GM19023 (cell line): ENCODE results near the gene ATG2B.
A peak's percentile ranks its signal among the peaks of the same experiment; 100 is the strongest.

Source experiments
- ATAC-seq: cut with Tn5 transposase; IDR thresholded peaks from one replicate; pipeline ENCODE4 v1.9.1; 2021; ENCODE audit warnings: mild to moderate bottlenecking, moderate library complexity; ENCODE audit not compliant: unreplicated experiment

ATG2B gene

GRCh38 chr14:96362965-96363750, at the start of gene ATG2B, which contains the start of gene GSKIP:
Gene ATG2B (minus strand): TSS chr14:96363341. CDS start chr14:96362976, 365 bp downstream.
Gene GSKIP (plus strand): TSS chr14:96363526. CDS start chr14:96382248, 18,722 bp downstream.
- ATAC-seq: peak; percentile 72

- no peak for ATAC-seq
Observed at GRCh38 chr14:96410119-96410518, 47.0 kb upstream of the ATG2B start.

- ATAC-seq: no peak
Observed at GRCh38 chr14:96409701-96410100, 46.6 kb upstream of the ATG2B start.

- no peak for ATAC-seq
Observed at GRCh38 chr14:96408608-96409007, 45.5 kb upstream of the ATG2B start.

GRCh38 chr14:96407935-96408570, 44.9 kb upstream of the ATG2B start:
- no peak for ATAC-seq

- no peak for ATAC-seq
Observed at GRCh38 chr14:96405677-96406076, 42.5 kb upstream of the ATG2B start.

GRCh38 chr14:96403409-96403808, 40.3 kb upstream of the ATG2B start:
- no peak for ATAC-seq

GRCh38 chr14:96400495-96400894, 37.4 kb upstream of the ATG2B start:
- ATAC-seq: no peak

GRCh38 chr14:96399405-96399804, 36.3 kb upstream of the ATG2B start:
- ATAC-seq: no peak

GRCh38 chr14:96398921-96399320, 35.8 kb upstream of the ATG2B start:
- ATAC-seq: no peak

GRCh38 chr14:96398432-96398831, 35.3 kb upstream of the ATG2B start:
- no peak for ATAC-seq

GRCh38 chr14:96394047-96394815, 31.1 kb upstream of the ATG2B start:
- ATAC-seq: no peak

GRCh38 chr14:96393071-96393691, 30.0 kb upstream of the ATG2B start:
- ATAC-seq: no peak

GRCh38 chr14:96391293-96392118, 28.4 kb upstream of the ATG2B start:
- ATAC-seq: peak; percentile 92

- no peak for ATAC-seq
Observed at GRCh38 chr14:96390965-96391292, 27.8 kb upstream of the ATG2B start.

GRCh38 chr14:96385385-96385784, 22.2 kb upstream of the ATG2B start:
- no peak for ATAC-seq

- no peak for ATAC-seq
Observed at GRCh38 chr14:96384740-96385139, 21.6 kb upstream of the ATG2B start.

GRCh38 chr14:96384053-96384452, 20.9 kb upstream of the ATG2B start:
- ATAC-seq: no peak

GRCh38 chr14:96383445-96383844, 20.3 kb upstream of the ATG2B start:
- ATAC-seq: no peak

- ATAC-seq: peak; percentile 78
Observed at GRCh38 chr14:96380735-96381134, 17.6 kb upstream of the ATG2B start.
